SK-N-SH (cell line): ENCODE measurements around the gene ZNF646. TPM values are rescaled to one million over a fixed set of nuclear protein-coding genes. Genes with fewer than 3 reads are reported as not detected.
A peak's percentile ranks its signal among the peaks of the same experiment; 100 is the strongest.

Source experiments
- CTCF ChIA-PET: fragments of 300-600, 350-600 bp; formaldehyde crosslinking; extraction: SDS; loops from one replicate; lab custom pipeline; 2021; lab: Yijun Ruan, JAX
- POLR2A ChIA-PET: fragments of 350-600 bp; sonication (Branson Sonifier 250); formaldehyde crosslinking; extraction: SDS; loops from one replicate; lab custom pipeline; 2020; ENCODE audit warnings: antibody characterized with exemption, inconsistent platforms; lab: Yijun Ruan, JAX
- DNase-seq: peaks from one replicate; pipeline ENCODE4 v3.0.0; 2012
- H2AFZ ChIP-seq: fragments of 200-600 bp; sonication (generic); 2 replicates; pipeline ENCODE4 v1.8.1; 2016; ENCODE audit warnings: antibody characterized with exemption, mild to moderate bottlenecking, low read depth
- H3F3A ChIP-seq: fragments of 200-600 bp; sonication (generic); replicated peaks from 2 replicates; pipeline ENCODE3; 2016; ENCODE audit warnings: antibody characterized with exemption, mild to moderate bottlenecking; ENCODE audit not compliant: insufficient read depth
- H3K27ac ChIP-seq, 2 experiments: fragments of 200-500 bp in 1 of 2; fragments of 200-600 bp in 1 of 2; sonication (Bioruptor generic) in 1 of 2; sonication (generic), shearing (Covaris generic) in 1 of 2; 2 replicates each; pipeline versions ENCODE4 v1.5.1 to v1.6.1; 2014 to 2016; ENCODE audit warnings: low read depth in 2 of 2, inconsistent platforms in 1 of 2, low read length in 1 of 2, mild to moderate bottlenecking in 1 of 2, mixed read lengths in 1 of 2
- H3K27me3 ChIP-seq: fragments of 200-600 bp; sonication (generic), shearing (Covaris generic); 2 replicates; pipeline ENCODE4 v1.6.1; 2016; ENCODE audit warnings: mixed run types; ENCODE audit not compliant: insufficient read depth
- H3K36me3 ChIP-seq, 2 experiments: fragments of 200-500 bp in 1 of 2; fragments of 200-600 bp in 1 of 2; sonication (Bioruptor generic) in 1 of 2; sonication (generic) in 1 of 2; replicated peaks in 1 of 2; 2 replicates each; pipeline versions ENCODE3 to v1.5.1; 2014 to 2016; ENCODE audit warnings: low read length in 1 of 2, mild to moderate bottlenecking in 1 of 2; ENCODE audit not compliant: insufficient read depth in 2 of 2, control insufficient read depth in 1 of 2
- H3K4me1 ChIP-seq, 2 experiments: fragments of 200-500 bp in 1 of 2; fragments of 200-600 bp in 1 of 2; sonication (Bioruptor generic) in 1 of 2; sonication (generic), shearing (Covaris generic) in 1 of 2; 2 replicates each; pipeline versions ENCODE4 v1.5.1 to v1.6.1; 2014 to 2016; ENCODE audit warnings: low read depth in 1 of 2, low read length in 1 of 2, mixed run types in 1 of 2; ENCODE audit not compliant: insufficient read depth in 2 of 2, control insufficient read depth in 1 of 2
- H3K4me2 ChIP-seq: fragments of 200-600 bp; sonication (generic), shearing (Covaris generic); 2 replicates; pipeline ENCODE4 v1.6.1; 2017; ENCODE audit warnings: mixed run types
- H3K4me3 ChIP-seq, 2 experiments: fragments of 200-500 bp in 1 of 2; fragments of 200-600 bp in 1 of 2; sonication (Bioruptor generic) in 1 of 2; sonication (generic), shearing (Covaris generic) in 1 of 2; 2 replicates each; pipeline versions ENCODE4 v1.5.1 to v1.8.1; 2014 to 2016; ENCODE audit warnings: low read depth in 2 of 2, inconsistent platforms in 1 of 2, low read length in 1 of 2, mild to moderate bottlenecking in 1 of 2, mixed read lengths in 1 of 2, moderate library complexity in 1 of 2
- H3K79me2 ChIP-seq: fragments of 200-600 bp; sonication (generic); 2 replicates; pipeline ENCODE4 v1.8.1; 2017; ENCODE audit warnings: mild to moderate bottlenecking; ENCODE audit not compliant: insufficient read depth
- H3K9ac ChIP-seq: fragments of 200-600 bp; sonication (generic); 2 replicates; pipeline ENCODE4 v1.6.1; 2017; ENCODE audit warnings: mixed run types
- H3K9me2 ChIP-seq: fragments of 200-600 bp; sonication (generic); 2 replicates; pipeline ENCODE4 v1.6.1; 2017; ENCODE audit warnings: mixed run types
- H3K9me3 ChIP-seq: fragments of 200-600 bp; sonication (generic); 2 replicates; pipeline ENCODE4 v1.6.1; 2017; ENCODE audit warnings: mixed run types, mild to moderate bottlenecking, moderate library complexity
- H4K20me1 ChIP-seq: fragments of 200-600 bp; sonication (generic); 2 replicates; pipeline ENCODE4 v1.6.1; 2017; ENCODE audit warnings: mild to moderate bottlenecking, mixed run types; ENCODE audit not compliant: insufficient read depth
- CHD2 ChIP-seq: fragments of 150-350 bp; IDR thresholded peaks from 2 replicates; pipeline ENCODE4 v1.6.1; 2018; ENCODE audit warnings: low read length; ENCODE audit not compliant: partially characterized antibody
- ELF1 ChIP-seq: IDR thresholded peaks from 2 replicates; pipeline ENCODE4 v1.4.0; 2012
- FOSL2 ChIP-seq: IDR thresholded peaks from 2 replicates; pipeline ENCODE4 v1.4.0; 2012; ENCODE audit warnings: low read depth, mild to moderate bottlenecking, moderate library complexity, borderline replicate concordance
- FOXJ3 ChIP-seq: sonication (generic); formaldehyde crosslinking; IDR thresholded peaks from 2 replicates; pipeline ENCODE4 v1.5.1; 2020; ENCODE audit warnings: mild to moderate bottlenecking, missing genetic modification reagents
- GATA2 ChIP-seq: sonication (generic); formaldehyde crosslinking; IDR thresholded peaks from 2 replicates; pipeline ENCODE4 v1.5.0; 2020; ENCODE audit warnings: mild to moderate bottlenecking, missing genetic modification reagents
- MEF2A ChIP-seq: IDR thresholded peaks from 2 replicates; pipeline ENCODE4 v1.4.0; 2012; ENCODE audit warnings: low read depth, borderline replicate concordance
- RCOR1 ChIP-seq: fragments of 150-350 bp; IDR thresholded peaks from 2 replicates; pipeline ENCODE4 v1.6.1; 2017; ENCODE audit warnings: antibody characterized with exemption, low read length
- RFX5 ChIP-seq: IDR thresholded peaks from 2 replicates; pipeline ENCODE4 v1.6.1; 2012; ENCODE audit warnings: mild to moderate bottlenecking, improper control_type of control experiment, low read length
- RXRA ChIP-seq: IDR thresholded peaks from 2 replicates; pipeline ENCODE4 v1.4.0; 2012; ENCODE audit warnings: low read depth, mild to moderate bottlenecking, borderline replicate concordance
- SIN3A ChIP-seq: IDR thresholded peaks from 2 replicates; pipeline ENCODE4 v1.6.1; 2012; ENCODE audit warnings: low read depth, mild to moderate bottlenecking, low read length, moderate library complexity, borderline replicate concordance
- SMC3 ChIP-seq: IDR thresholded peaks from 2 replicates; pipeline ENCODE4 v1.6.1; 2012; ENCODE audit warnings: low read depth, low read length, improper control_type of control experiment
- TAF1 ChIP-seq: IDR thresholded peaks from 2 replicates; pipeline ENCODE4 v1.6.1; 2012; ENCODE audit warnings: low read depth, mild to moderate bottlenecking, low read length, moderate library complexity, borderline replicate concordance
- TEAD4 ChIP-seq: IDR thresholded peaks from 2 replicates; pipeline ENCODE4 v1.4.0; 2012; ENCODE audit warnings: mild to moderate bottlenecking, borderline replicate concordance; ENCODE audit not compliant: insufficient read depth
- YY1 ChIP-seq: IDR thresholded peaks from 2 replicates; pipeline ENCODE4 v1.4.0; 2012; ENCODE audit warnings: low read depth, mild to moderate bottlenecking
- WGBS: methylation state at CpG from one replicate; pipeline ENCODE4 v1.1.6; 2017; ENCODE audit warnings: low lambda C conversion rate; 5-methylcytosine and 5-hydroxymethylcytosine counted together
- polyA plus RNA-seq, 3 experiments: library from polyadenylated mRNA; depleted of rRNA; stranded (reverse); fragments of >200 nt; gene quantifications; 2 replicates each; pipeline ENCODE4 v1.2.3, GENCODE V29; 2012
- TF ChIP-seq, protein P1 (sequence below): IDR thresholded peaks from 2 replicates; pipeline ENCODE4; 2012
- TF ChIP-seq, protein P2 (sequence below): IDR thresholded peaks from 2 replicates; pipeline ENCODE4 v1.4.0; 2012; ENCODE audit warnings: low read depth, borderline replicate concordance
- TF ChIP-seq, protein P3 (sequence below): fragments of 200-600 bp; sonication (generic); IDR thresholded peaks from 2 replicates; pipeline ENCODE4 v1.6.1; 2017; ENCODE audit warnings: antibody characterized with exemption, mild to moderate bottlenecking, moderate library complexity

Gene ZNF646
- polyA plus RNA-seq, 1 of the 3 experiments (the other 2 are of a cell fraction): 3.4 TPM

DNA sequence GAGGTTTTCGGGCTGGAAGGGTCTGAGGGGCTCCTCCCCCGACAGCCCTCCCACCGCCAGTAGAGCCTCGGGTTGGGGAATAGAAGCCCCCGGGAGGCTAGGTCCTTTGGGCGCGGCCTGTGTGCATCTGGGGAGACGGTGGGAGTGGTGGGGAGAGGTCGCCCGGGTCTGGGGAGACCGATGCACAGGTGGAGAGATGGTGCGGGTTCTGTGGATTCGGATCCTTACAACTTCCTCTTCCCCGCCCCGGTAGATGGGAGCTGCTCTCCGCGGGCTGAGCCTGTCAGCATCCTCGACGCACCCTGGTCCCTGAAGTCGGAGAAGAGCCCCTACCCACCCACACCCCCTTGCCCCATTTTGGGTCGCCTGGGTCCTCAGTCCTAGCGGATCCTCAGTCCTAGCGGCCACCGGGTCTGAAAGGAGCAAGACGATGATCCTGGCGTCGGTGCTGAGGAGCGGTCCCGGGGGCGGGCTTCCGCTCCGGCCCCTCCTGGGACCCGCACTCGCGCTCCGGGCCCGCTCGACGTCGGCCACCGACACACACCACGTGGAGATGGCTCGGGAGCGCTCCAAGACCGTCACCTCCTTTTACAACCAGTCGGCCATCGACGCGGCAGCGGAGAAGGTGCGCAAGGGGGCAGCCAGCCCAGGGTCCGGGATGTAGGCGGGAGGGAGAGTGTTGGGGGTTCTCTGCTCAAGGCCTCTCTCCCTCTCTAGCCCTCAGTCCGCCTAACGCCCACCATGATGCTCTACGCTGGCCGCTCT lies 34.8 kb downstream of the ZNF646 start:
- no peak overlapping the region; the same call in 1 of the 2 replicates for H2AFZ ChIP-seq
- peaks cover 19 to 36% of the 10 kb centered on the region in 2 experiments for H3K36me3 ChIP-seq
- peak overlapping the region; percentile 97 for H3K9ac ChIP-seq
- H4K20me1 ChIP-seq: no peaks in the 10 kb centered on the region
- no peak for DNase-seq
- TF ChIP-seq, protein P1, sequence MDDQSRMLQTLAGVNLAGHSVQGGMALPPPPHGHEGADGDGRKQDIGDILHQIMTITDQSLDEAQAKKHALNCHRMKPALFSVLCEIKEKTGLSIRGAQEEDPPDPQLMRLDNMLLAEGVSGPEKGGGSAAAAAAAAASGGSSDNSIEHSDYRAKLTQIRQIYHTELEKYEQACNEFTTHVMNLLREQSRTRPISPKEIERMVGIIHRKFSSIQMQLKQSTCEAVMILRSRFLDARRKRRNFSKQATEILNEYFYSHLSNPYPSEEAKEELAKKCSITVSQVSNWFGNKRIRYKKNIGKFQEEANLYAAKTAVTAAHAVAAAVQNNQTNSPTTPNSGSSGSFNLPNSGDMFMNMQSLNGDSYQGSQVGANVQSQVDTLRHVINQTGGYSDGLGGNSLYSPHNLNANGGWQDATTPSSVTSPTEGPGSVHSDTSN: no peak
- TF ChIP-seq RCOR1 (no peak), FOXJ3 (no peak), RFX5 (no peak), CHD2 (no peak), SMC3 (no peak), MEF2A (no peak), ELF1 (no peak), YY1 (no peak), TAF1 (no peak), FOSL2 (no peak), SIN3A (no peak), TEAD4 (no peak), GATA2 (CRISPR knock-in tag) (no peak), RXRA (no peak)
- TF ChIP-seq, protein P2, sequence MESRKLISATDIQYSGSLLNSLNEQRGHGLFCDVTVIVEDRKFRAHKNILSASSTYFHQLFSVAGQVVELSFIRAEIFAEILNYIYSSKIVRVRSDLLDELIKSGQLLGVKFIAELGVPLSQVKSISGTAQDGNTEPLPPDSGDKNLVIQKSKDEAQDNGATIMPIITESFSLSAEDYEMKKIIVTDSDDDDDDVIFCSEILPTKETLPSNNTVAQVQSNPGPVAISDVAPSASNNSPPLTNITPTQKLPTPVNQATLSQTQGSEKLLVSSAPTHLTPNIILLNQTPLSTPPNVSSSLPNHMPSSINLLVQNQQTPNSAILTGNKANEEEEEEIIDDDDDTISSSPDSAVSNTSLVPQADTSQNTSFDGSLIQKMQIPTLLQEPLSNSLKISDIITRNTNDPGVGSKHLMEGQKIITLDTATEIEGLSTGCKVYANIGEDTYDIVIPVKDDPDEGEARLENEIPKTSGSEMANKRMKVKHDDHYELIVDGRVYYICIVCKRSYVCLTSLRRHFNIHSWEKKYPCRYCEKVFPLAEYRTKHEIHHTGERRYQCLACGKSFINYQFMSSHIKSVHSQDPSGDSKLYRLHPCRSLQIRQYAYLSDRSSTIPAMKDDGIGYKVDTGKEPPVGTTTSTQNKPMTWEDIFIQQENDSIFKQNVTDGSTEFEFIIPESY: no peak
- TF ChIP-seq, protein P3, sequence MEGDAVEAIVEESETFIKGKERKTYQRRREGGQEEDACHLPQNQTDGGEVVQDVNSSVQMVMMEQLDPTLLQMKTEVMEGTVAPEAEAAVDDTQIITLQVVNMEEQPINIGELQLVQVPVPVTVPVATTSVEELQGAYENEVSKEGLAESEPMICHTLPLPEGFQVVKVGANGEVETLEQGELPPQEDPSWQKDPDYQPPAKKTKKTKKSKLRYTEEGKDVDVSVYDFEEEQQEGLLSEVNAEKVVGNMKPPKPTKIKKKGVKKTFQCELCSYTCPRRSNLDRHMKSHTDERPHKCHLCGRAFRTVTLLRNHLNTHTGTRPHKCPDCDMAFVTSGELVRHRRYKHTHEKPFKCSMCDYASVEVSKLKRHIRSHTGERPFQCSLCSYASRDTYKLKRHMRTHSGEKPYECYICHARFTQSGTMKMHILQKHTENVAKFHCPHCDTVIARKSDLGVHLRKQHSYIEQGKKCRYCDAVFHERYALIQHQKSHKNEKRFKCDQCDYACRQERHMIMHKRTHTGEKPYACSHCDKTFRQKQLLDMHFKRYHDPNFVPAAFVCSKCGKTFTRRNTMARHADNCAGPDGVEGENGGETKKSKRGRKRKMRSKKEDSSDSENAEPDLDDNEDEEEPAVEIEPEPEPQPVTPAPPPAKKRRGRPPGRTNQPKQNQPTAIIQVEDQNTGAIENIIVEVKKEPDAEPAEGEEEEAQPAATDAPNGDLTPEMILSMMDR: no peak
- TF ChIP-seq, all 33 proteins: peak for 0
- Histone ChIP-seq H3K27me3 (no peaks in the 10 kb centered on the region), H3K27ac (peak overlapping the region in 1 of 2 experiments; percentile 86; a peak in 2 of 4 replicates), H3K4me2 (peak overlapping the region; percentile 94), H3K9me2 (no peaks in the 10 kb centered on the region), H3K4me1 (peaks cover 8 to 25% of the 10 kb centered on the region in 2 experiments; a peak in 2 of 4 replicates), H3F3A (peaks cover 7% of the 10 kb centered on the region), H3K4me3 (peak overlapping the region; percentile 94 to 98), H3K79me2 (peaks cover 23% of the 10 kb centered on the region), H3K9me3 (no peaks in the 10 kb centered on the region)
- ChIA-PET POLR2A (interaction anchor here (3.2 kb wide), 1 partner anchor 8 kb away, joined by 12 read pairs; the partner anchor contains the start of gene KAT8), CTCF (interaction anchor here (1.1 to 1.8 kb wide), 3 partner anchors 26 to 37 kb away, joined by 3 to 8 read pairs (median 3); no protein-coding TSS in a partner anchor)
- WGBS: 24% methylated on average over 19 of the region's 57 CpGs
